Bronchial epithelial cell (primary cell): ENCODE data around the gene NEUROG2. TPM values are rescaled to one million over a fixed set of nuclear protein-coding genes. Genes with fewer than 3 reads are reported as not detected.
"Not testable (repeated sequence)": the region's sequence is repeated elsewhere in the genome, so short reads cannot be mapped to it uniquely, and the experiment has no call there.

Experiments
- DNase-seq: peaks from one replicate; pipeline ENCODE4 v3.0.0-alpha.2; 2010; ENCODE audit warnings: low read depth
- FAIRE-seq: peaks from 2 replicates; lab custom pipeline; 2011; peaks lifted over from hg19 to GRCh38; lab: Jason Lieb, UNC
- H3K27me3 ChIP-seq: 2 replicates; pipeline ENCODE4 v1.5.1; 2011; ENCODE audit warnings: low read length; ENCODE audit not compliant: control insufficient read depth, insufficient read depth
- H3K36me3 ChIP-seq: 2 replicates; pipeline ENCODE4 v1.5.1; 2011; ENCODE audit warnings: low read length; ENCODE audit not compliant: control insufficient read depth, insufficient read depth
- H3K4me3 ChIP-seq: 2 replicates; pipeline ENCODE4 v1.5.1; 2011; ENCODE audit warnings: mild to moderate bottlenecking, low read depth, low read length, control low read depth
- total RNA-seq: library from RNA; depleted of rRNA; stranded (reverse); fragments of >200 nt; gene quantifications from 2 replicates; pipeline ENCODE4 v1.2.1, GENCODE V29; 2014
- TF ChIP-seq, protein P1 (sequence below): IDR thresholded peaks from 2 replicates; pipeline ENCODE4 v1.5.1; 2011; ENCODE audit warnings: mild to moderate bottlenecking, moderate library complexity, low read length, control low read depth, inconsistent platforms; ENCODE audit not compliant: insufficient read depth, severe bottlenecking

NEUROG2 gene
- total RNA-seq, 1 donor from 2014 or later = not detected

DNA sequence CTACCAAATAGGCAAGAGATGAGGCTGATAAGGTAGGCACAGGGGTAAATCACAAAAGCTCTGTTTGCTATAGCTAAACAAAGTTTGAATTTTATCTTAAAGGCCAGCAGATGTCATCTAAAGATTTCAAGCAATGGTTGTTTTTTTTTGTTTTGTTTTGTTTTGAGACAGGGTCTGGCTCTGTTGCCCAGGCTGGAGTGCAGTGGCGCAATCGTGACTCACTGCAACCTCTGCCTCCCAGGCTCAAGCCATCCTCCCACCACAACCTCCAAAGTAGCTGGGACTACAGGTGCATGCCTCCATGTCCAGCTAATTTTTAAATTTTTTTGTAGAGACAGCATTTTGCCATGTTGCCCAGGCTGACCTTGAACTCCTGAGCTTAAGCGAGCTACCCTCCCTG is 43.1 kb upstream of the NEUROG2 start:
- Histone ChIP-seq H3K4me3 (no peak overlapping the region), H3K36me3 (no peaks in the 10 kb centered on the region), H3K27me3 (no peaks in the 10 kb centered on the region)
- FAIRE-seq (no peak), DNase-seq (no peak)
- TF ChIP-seq, protein P1, sequence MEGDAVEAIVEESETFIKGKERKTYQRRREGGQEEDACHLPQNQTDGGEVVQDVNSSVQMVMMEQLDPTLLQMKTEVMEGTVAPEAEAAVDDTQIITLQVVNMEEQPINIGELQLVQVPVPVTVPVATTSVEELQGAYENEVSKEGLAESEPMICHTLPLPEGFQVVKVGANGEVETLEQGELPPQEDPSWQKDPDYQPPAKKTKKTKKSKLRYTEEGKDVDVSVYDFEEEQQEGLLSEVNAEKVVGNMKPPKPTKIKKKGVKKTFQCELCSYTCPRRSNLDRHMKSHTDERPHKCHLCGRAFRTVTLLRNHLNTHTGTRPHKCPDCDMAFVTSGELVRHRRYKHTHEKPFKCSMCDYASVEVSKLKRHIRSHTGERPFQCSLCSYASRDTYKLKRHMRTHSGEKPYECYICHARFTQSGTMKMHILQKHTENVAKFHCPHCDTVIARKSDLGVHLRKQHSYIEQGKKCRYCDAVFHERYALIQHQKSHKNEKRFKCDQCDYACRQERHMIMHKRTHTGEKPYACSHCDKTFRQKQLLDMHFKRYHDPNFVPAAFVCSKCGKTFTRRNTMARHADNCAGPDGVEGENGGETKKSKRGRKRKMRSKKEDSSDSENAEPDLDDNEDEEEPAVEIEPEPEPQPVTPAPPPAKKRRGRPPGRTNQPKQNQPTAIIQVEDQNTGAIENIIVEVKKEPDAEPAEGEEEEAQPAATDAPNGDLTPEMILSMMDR = no peak

DNA sequence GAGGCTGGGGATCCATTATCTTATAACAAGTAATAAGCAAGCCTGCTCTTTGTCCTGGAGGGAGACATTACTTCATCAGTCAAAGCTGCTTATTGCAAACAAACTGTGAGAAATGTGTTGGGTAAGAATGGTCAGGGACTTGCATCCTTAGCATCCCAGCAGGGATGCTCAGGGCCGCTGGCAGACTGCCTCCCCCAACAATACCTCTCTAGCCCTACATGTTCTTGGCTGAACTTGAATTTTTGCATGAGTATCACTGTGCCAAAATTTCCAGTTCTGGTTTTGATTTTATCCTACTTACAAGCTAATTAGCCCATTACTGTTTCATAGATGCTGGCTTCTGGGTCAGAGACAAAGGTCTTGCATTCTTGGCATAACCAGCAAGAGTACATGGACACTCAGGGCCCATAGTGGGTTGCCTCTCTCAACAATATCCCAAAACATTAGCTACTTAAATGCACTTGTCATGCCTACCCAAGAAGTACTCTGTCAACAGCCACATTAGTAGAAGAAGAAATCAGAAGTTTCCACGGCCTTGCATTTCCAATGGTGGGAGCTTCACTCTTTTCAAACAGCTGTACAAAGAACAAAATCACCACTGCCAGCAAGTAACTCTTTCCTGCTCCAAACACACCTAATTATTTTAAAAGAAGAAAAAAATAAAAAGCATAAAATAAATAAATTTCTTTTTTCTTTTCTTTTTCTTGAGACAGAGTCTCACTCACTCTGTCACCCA is 41.9 kb upstream of the NEUROG2 start:
- Histone ChIP-seq H3K27me3 (no peaks in the 10 kb centered on the region), H3K4me3 (no peak overlapping the region), H3K36me3 (no peaks in the 10 kb centered on the region)
- no peak for FAIRE-seq
- DNase-seq = no peak
- TF ChIP-seq, protein P1 = no peak

DNA sequence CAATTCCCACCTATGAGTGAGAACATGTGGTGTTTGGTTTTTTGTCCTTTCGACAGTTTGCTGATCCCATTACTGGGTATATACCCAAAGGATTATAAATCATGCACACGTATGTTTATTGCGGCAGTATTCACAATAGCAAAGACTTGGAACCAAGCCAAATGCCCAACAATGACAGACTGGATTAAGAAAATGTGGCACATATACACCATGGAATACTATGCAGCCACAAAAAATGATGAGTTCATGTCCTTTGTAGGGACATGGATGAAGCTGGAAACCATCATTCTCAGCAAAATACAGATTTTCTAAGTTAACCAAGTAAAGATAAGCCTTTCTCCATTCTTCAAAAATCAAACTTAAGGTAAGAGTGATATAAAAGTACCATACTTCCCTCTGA is 38.3 kb upstream of the NEUROG2 start:
- not testable (repeated sequence) for DNase-seq, H3K4me3 ChIP-seq, FAIRE-seq, H3K36me3 ChIP-seq, H3K27me3 ChIP-seq

DNA sequence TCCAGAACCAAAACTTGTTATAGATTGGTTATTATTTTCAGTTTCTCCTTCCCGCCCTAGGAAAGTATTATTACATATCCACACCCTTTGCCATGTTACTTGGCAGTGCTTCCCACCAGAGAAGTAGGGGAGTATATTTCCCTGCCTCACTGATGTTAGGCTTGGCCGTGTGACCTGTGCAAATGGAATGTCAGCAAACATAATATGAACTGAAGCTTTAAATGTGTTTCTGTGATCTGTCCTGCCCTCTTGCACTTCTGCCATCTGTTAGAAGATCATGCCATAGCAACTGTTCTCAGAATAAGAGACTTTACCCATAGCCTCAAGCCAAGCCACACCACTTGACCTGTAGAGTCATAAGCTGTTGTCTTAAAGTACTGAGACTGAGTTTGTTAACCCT is 36.7 kb upstream of the NEUROG2 start:
- FAIRE-seq (peak; percentile 47), DNase-seq (peak; percentile 70)
- Histone ChIP-seq H3K4me3 (no peak overlapping the region), H3K27me3 (no peaks in the 10 kb centered on the region), H3K36me3 (no peaks in the 10 kb centered on the region)
- TF ChIP-seq, protein P1 = no peak

DNA sequence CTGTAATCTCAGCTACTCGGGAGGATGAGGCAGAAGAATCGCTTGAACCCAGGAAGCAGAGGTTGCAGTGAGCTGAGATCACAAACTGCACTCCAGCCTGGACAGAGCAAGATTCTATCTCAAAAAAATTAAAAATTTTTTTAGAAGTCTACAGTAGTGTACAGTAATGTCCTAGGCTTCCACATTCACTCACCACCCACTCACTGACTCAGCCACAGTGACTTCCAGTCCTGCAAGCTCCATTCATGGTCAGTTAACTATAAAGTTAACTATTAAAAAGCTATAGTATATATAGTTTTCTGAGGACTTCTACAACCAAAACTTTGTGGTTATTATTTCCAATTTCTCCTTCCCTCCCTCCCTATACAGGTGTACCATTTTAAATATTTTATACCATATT is 34.7 kb upstream of the NEUROG2 start:
- no peak for FAIRE-seq
- peak; percentile 76 for DNase-seq
- TF ChIP-seq, protein P1 = no peak

DNA sequence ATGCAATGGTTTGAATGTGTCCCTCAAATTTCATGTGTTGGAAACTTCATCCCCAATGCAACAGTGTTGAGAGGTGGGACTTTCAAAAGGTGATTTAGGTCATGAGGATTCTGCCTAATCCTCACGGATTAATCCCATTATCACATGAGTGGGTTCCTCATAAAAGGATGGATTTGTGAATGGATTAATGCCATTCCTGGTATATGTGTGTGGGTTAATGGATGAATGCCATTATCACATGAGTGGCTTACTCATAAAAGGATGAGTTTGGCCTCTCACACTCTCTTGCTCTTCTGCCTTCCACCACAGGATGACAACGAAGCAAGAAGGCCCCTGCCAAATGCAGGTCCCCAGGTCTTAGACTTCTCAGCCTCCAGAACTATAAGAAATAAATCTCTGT is 30.5 kb upstream of the NEUROG2 start:
- no peak for DNase-seq
- Histone ChIP-seq H3K36me3 (no peaks in the 10 kb centered on the region), H3K4me3 (no peak overlapping the region), H3K27me3 (no peaks in the 10 kb centered on the region)
- TF ChIP-seq, protein P1 = no peak
- FAIRE-seq = no peak

More for the DNA sequence above, 34.7 kb upstream of the NEUROG2 start:
- no peaks in the 10 kb centered on the region for H3K36me3 ChIP-seq
- H3K27me3 ChIP-seq = no peaks in the 10 kb centered on the region
- no peak overlapping the region for H3K4me3 ChIP-seq
